ENCODE data around the gene TEKTIP1. TPM values are rescaled to one million over a fixed set of nuclear protein-coding genes. Genes with fewer than 3 reads are reported as not detected.

Gene TEKTIP1
- total RNA-seq, 1 experiment from 2014 or later, result not detected

DNA sequence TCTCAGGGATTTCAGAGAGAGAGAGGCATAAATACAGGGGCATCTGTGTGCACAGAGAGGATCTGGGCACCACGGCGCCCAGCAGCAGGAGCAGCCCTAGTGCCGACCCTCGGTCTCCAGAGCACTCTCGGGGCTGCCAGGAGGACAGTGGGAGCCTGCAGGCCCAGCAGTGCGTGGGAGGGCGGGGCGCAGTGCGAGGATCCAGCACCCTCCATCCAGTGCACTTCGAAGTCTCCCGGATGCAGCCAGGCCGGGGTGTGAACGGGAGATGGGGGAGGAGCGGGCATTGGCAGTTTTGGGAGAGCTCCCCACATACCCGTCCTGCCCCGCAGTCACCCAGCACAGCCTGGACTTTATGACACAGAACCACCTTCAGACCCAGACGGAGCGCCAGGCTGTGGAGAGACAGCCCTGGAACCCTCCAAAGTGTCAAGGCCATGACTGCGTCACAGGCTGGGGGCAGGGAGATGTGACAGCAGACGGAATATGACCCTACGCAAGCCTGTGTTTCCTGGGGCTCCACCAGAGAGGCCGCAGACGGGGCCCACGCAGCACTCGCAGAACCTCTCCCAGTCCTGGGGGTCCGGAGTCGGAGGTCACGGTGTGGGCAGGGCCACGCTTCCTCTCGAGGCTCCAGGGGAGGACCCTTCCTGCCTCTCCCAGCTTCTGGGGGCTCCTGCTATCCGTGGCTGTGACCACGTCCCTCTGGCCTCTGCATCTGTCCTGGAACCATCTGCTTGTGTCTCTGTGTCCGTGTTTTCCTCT, 14.7 kb upstream of the TEKTIP1 start:
- no TSS peak for BruUV-seq (replicated peaks)
- ATAC-seq (no peak), DNase-seq (ENCODE audit: low read depth, low spot score) (no peak)
- H3K4me1 ChIP-seq (ENCODE audit: control insufficient read depth, insufficient read depth, low read length), result no peaks in the 10 kb centered on the region
- ChIA-PET CTCF (no interaction called here), POLR2A (no interaction called here)
- intact Hi-C loops (cut with micrococcal nuclease; ENCODE audit: unreplicated experiment), result no loop called here
- TF ChIP-seq POLR2AphosphoS5 (IDR thresholded peaks at IDR 0.05; ENCODE audit: low read depth, low read length) (no peak), TCF7L2 (IDR thresholded peaks at IDR 0.05; ENCODE audit: low read depth, low read length) (no peak)
- TF ChIP-seq, protein P1, sequence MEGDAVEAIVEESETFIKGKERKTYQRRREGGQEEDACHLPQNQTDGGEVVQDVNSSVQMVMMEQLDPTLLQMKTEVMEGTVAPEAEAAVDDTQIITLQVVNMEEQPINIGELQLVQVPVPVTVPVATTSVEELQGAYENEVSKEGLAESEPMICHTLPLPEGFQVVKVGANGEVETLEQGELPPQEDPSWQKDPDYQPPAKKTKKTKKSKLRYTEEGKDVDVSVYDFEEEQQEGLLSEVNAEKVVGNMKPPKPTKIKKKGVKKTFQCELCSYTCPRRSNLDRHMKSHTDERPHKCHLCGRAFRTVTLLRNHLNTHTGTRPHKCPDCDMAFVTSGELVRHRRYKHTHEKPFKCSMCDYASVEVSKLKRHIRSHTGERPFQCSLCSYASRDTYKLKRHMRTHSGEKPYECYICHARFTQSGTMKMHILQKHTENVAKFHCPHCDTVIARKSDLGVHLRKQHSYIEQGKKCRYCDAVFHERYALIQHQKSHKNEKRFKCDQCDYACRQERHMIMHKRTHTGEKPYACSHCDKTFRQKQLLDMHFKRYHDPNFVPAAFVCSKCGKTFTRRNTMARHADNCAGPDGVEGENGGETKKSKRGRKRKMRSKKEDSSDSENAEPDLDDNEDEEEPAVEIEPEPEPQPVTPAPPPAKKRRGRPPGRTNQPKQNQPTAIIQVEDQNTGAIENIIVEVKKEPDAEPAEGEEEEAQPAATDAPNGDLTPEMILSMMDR (IDR thresholded peaks at IDR 0.05), result no peak
- H3K36me3 ChIP-seq (ENCODE audit: control insufficient read depth, insufficient read depth, low read length), result no peaks in the 10 kb centered on the region
- no peak overlapping the region for H3K27ac ChIP-seq (ENCODE audit: low read length)
- H3K9me3 ChIP-seq (ENCODE audit: control insufficient read depth, insufficient read depth, low read depth, low read length), result no peaks in the 10 kb centered on the region
- in situ Hi-C loops (cut with HindIII; ENCODE audit: low pct_unique_long_range_greater_than_20kb, low sequenced_read_pairs), result no loop called here
- no peaks in the 10 kb centered on the region for H3K27me3 ChIP-seq (ENCODE audit: control insufficient read depth, insufficient read depth, low read length)
- H3K4me3 ChIP-seq (ENCODE audit: low read depth in 2 of 2, low read length in 2 of 2), result no peak overlapping the region

DNA sequence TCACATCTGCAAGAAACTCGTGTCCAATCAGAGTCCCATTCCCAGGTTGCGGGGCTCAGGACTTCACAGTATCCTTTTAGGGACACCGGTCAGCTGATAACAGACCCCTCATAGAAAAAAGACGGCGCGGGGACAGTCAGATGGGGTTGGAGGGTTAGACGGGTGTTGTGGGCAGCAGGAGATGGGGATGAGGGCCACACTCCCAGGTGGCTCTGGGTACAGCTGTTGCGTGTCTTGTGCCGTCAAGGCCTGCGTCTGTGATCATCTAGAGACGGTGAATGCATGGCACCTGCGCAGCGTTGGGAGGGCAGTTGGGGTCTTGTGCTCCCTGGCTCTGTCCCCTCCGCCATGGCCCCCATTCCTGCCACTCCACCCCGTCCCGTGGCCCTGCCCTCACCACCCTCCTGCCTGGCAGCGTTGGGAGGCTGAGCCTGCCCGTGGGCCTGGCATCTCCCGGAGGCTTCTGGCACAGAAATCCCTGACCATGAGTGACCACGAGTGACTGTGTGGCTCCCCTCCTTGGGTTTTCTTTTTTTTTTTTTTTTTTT, 14.0 kb upstream of the TEKTIP1 start:
- no peak for ATAC-seq
- Histone ChIP-seq H3K4me3 (ENCODE audit: low read depth in 2 of 2, low read length in 2 of 2) (no peak overlapping the region), H3K27ac (ENCODE audit: low read length) (no peak overlapping the region), H3K27me3 (ENCODE audit: control insufficient read depth, insufficient read depth, low read length) (no peaks in the 10 kb centered on the region), H3K9me3 (ENCODE audit: control insufficient read depth, insufficient read depth, low read depth, low read length) (no peaks in the 10 kb centered on the region), H3K36me3 (ENCODE audit: control insufficient read depth, insufficient read depth, low read length) (no peaks in the 10 kb centered on the region), H3K4me1 (ENCODE audit: control insufficient read depth, insufficient read depth, low read length) (no peaks in the 10 kb centered on the region)
- no peak for DNase-seq (ENCODE audit: low read depth, low spot score)
- TF ChIP-seq, protein P1 (IDR thresholded peaks at IDR 0.05), result no peak
- TF ChIP-seq TCF7L2 (IDR thresholded peaks at IDR 0.05; ENCODE audit: low read depth, low read length) (no peak), POLR2AphosphoS5 (IDR thresholded peaks at IDR 0.05; ENCODE audit: low read depth, low read length) (no peak), SIN3A (IDR thresholded peaks at IDR 0.05; ENCODE audit: borderline replicate concordance, insufficient read depth, low read depth, low read length) (no peak)
- TF ChIP-seq, protein P2, sequence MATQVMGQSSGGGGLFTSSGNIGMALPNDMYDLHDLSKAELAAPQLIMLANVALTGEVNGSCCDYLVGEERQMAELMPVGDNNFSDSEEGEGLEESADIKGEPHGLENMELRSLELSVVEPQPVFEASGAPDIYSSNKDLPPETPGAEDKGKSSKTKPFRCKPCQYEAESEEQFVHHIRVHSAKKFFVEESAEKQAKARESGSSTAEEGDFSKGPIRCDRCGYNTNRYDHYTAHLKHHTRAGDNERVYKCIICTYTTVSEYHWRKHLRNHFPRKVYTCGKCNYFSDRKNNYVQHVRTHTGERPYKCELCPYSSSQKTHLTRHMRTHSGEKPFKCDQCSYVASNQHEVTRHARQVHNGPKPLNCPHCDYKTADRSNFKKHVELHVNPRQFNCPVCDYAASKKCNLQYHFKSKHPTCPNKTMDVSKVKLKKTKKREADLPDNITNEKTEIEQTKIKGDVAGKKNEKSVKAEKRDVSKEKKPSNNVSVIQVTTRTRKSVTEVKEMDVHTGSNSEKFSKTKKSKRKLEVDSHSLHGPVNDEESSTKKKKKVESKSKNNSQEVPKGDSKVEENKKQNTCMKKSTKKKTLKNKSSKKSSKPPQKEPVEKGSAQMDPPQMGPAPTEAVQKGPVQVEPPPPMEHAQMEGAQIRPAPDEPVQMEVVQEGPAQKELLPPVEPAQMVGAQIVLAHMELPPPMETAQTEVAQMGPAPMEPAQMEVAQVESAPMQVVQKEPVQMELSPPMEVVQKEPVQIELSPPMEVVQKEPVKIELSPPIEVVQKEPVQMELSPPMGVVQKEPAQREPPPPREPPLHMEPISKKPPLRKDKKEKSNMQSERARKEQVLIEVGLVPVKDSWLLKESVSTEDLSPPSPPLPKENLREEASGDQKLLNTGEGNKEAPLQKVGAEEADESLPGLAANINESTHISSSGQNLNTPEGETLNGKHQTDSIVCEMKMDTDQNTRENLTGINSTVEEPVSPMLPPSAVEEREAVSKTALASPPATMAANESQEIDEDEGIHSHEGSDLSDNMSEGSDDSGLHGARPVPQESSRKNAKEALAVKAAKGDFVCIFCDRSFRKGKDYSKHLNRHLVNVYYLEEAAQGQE (IDR thresholded peaks at IDR 0.05; ENCODE audit: insufficient read depth in 1 of 2, low read depth in 2 of 2, low read length in 1 of 2), result no peak
- CTCF ChIA-PET, result no interaction called here
- in situ Hi-C loops (cut with HindIII; ENCODE audit: low pct_unique_long_range_greater_than_20kb, low sequenced_read_pairs) (no loop called here), intact Hi-C loops (cut with micrococcal nuclease; ENCODE audit: unreplicated experiment) (no loop called here)
- POLR2A ChIA-PET, result no interaction called here
- BruUV-seq (replicated peaks), result no TSS peak
